ENCODE measurements around the gene OXNAD1.

DNA sequence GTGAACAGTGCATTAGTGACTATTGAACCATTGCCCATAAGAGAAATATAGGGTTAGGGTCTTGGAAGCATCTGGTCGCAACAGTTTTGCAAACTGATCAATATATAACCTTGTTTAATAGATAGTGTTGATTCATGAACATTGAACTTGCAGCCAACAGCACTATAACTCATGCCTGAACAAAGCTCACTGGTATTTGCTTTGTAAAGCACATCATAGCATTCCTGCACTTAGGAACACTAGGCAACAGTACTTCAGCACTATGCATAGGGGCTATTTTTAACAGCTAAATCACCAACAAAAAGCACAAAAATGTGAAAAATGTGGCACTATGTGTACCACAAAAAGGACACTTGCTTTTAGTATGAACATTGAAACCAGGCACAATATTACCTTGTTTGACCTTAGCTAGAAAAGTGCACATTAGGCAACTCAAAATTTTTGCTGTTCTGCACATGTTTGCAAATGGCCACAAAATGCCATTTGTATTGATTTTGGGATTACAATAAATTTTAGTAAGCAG, 68.0 kb downstream of the OXNAD1 start:
- no peak for TF ChIP-seq POLR2AphosphoS5 (IDR thresholded peaks at IDR 0.05; ENCODE audit: borderline replicate concordance, low read depth, low read length)
- TF ChIP-seq EZH2 (IDR thresholded peaks at IDR 0.05), result no peak

Measured in SK-N-MC (cell line).